ENCODE results near the gene SPRR2F.

SPRR2F gene

DNA sequence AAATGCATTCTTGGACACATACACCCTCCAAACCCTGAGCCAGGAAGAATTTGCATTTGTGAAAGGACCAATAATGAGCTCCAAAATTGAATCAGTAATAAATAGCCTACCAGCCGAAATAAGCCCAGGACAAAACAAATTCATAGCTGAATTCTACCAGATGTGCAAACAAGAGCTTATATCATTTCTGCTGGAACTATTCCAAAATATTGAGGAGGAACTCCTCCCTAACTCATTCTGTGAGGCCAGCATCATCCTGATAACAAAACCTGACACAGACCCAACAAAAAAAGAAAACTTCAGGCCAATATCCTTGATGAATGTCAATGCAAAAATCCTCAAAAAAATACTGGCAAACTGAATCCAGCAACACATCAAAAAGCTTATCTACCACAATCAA, 25.7 kb downstream of the SPRR2F start:
- no peaks in the 10 kb centered on the region for H3K79me2 ChIP-seq (ENCODE audit: insufficient read depth, low read length)
- H3K27me3 ChIP-seq (ENCODE audit: low read length), result no peaks in the 10 kb centered on the region
- no peak overlapping the region for H3K4me3 ChIP-seq (ENCODE audit: insufficient read depth, low read length, poor library complexity, severe bottlenecking)
- no peaks in the 10 kb centered on the region for H4K20me1 ChIP-seq (ENCODE audit: low read depth, low read length)
- H3K9ac ChIP-seq (ENCODE audit: low read length), result no peak overlapping the region
- H2AFZ ChIP-seq (ENCODE audit: low read depth, low read length, severe bottlenecking), result no peak overlapping the region
- H3K9me2 ChIP-seq (replicated peaks; ENCODE audit: insufficient read depth, low read length), result no peaks in the 10 kb centered on the region
- no peaks in the 10 kb centered on the region for H3K36me3 ChIP-seq (ENCODE audit: low read length)
- H3F3A ChIP-seq (ENCODE audit: insufficient read depth), result no peaks in the 10 kb centered on the region
- no peak overlapping the region for H3K4me2 ChIP-seq (ENCODE audit: low read depth, low read length, poor library complexity, severe bottlenecking)
- TF ChIP-seq, protein P1, sequence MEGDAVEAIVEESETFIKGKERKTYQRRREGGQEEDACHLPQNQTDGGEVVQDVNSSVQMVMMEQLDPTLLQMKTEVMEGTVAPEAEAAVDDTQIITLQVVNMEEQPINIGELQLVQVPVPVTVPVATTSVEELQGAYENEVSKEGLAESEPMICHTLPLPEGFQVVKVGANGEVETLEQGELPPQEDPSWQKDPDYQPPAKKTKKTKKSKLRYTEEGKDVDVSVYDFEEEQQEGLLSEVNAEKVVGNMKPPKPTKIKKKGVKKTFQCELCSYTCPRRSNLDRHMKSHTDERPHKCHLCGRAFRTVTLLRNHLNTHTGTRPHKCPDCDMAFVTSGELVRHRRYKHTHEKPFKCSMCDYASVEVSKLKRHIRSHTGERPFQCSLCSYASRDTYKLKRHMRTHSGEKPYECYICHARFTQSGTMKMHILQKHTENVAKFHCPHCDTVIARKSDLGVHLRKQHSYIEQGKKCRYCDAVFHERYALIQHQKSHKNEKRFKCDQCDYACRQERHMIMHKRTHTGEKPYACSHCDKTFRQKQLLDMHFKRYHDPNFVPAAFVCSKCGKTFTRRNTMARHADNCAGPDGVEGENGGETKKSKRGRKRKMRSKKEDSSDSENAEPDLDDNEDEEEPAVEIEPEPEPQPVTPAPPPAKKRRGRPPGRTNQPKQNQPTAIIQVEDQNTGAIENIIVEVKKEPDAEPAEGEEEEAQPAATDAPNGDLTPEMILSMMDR (IDR thresholded peaks at IDR 0.05; ENCODE audit: insufficient read depth, low read length, poor library complexity, severe bottlenecking), result no peak
- no peak for TF ChIP-seq EZH2phosphoT487 (conservative IDR thresholded peaks at IDR 0.05; ENCODE audit: low read length)
- no peak overlapping the region for H3K27ac ChIP-seq (ENCODE audit: low read depth, low read length)
- no peaks in the 10 kb centered on the region for H3K9me3 ChIP-seq (ENCODE audit: insufficient read depth, low read length)

DNA sequence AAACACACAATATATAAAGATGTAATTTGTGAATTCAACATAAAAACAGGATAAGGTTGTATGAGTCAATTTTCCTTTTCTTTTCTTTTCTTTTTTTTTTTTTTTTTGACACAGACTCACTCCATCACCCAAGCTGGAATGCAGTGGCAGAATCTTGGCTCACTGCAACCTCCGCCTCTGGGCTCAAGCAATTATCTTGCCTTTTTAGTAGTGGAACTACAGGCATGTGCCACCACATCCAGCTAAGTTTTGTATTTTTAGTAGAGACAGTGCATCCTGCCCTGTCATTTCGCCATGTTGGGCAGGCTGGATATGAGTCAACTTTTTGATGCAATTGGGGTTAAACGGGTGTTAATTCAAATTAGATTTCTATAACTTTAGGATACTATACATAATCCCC, 31.6 kb downstream of the SPRR2F start:
- no peak overlapping the region for H3K9ac ChIP-seq (ENCODE audit: low read length)
- no peaks in the 10 kb centered on the region for H3K36me3 ChIP-seq (ENCODE audit: low read length)
- no peaks in the 10 kb centered on the region for H4K20me1 ChIP-seq (ENCODE audit: low read depth, low read length)
- H3K4me3 ChIP-seq (ENCODE audit: insufficient read depth, low read length, poor library complexity, severe bottlenecking), result no peak overlapping the region
- no peak overlapping the region for H3K4me2 ChIP-seq (ENCODE audit: low read depth, low read length, poor library complexity, severe bottlenecking)
- TF ChIP-seq, protein P1 (IDR thresholded peaks at IDR 0.05; ENCODE audit: insufficient read depth, low read length, poor library complexity, severe bottlenecking), result no peak
- TF ChIP-seq EZH2phosphoT487 (conservative IDR thresholded peaks at IDR 0.05; ENCODE audit: low read length), result no peak
- no peaks in the 10 kb centered on the region for H3K9me2 ChIP-seq (replicated peaks; ENCODE audit: insufficient read depth, low read length)
- H3K79me2 ChIP-seq (ENCODE audit: insufficient read depth, low read length), result no peaks in the 10 kb centered on the region
- no peak overlapping the region for H3K27ac ChIP-seq (ENCODE audit: low read depth, low read length)
- H3F3A ChIP-seq (ENCODE audit: insufficient read depth), result no peaks in the 10 kb centered on the region
- H3K27me3 ChIP-seq (ENCODE audit: low read length), result no peaks in the 10 kb centered on the region
- H3K9me3 ChIP-seq (ENCODE audit: insufficient read depth, low read length), result no peaks in the 10 kb centered on the region
- no peak overlapping the region for H2AFZ ChIP-seq (ENCODE audit: low read depth, low read length, severe bottlenecking)

DNA sequence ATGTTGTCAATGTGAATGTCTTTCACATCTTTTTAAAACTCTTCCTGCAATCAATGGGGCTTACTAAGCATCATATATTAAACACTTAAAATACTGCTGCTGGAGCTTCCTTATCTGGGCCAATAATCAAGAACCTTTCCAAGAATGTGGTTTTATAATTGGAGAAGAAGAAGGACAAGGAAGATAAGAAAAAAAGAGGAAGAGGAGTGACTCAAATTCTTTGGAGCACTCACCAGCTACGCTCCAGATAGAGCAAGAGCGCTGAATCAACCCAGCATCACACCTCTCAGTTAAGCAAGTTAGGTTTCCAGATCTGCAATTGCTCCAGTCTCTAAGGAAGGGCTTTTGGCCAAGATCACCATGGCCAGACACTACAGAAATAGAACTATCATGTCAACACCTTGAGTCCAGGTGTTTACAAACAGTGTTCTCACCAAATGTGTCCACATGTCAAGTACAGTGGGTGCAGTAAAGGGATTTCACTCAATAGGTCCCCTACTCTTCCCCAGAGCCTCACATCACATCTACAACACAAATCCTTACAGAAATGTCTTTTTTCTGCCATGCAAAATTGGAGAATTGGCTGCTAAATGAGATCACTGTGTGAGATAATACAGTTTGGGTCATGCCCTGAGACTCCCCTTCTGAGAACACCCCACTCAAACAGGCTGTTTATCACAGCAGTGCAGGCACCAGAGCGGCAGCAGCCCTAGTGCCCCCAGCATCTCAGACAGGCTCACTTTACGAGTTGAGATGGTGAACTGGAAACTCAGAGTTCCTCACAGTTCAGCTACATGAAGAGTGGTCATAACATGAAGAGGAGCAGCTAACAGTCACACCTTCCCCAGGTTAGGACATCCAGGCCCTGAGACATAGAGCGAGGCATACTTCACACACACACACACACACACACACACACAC, 40.2 kb downstream of the SPRR2F start:
- Histone ChIP-seq H3K4me2 (ENCODE audit: low read depth, low read length, poor library complexity, severe bottlenecking) (no peak overlapping the region), H3K79me2 (ENCODE audit: insufficient read depth, low read length) (no peaks in the 10 kb centered on the region), H3K4me3 (ENCODE audit: insufficient read depth, low read length, poor library complexity, severe bottlenecking) (no peak overlapping the region), H3K27me3 (ENCODE audit: low read length) (no peaks in the 10 kb centered on the region), H4K20me1 (ENCODE audit: low read depth, low read length) (no peaks in the 10 kb centered on the region), H3K36me3 (ENCODE audit: low read length) (no peaks in the 10 kb centered on the region), H3K9me2 (replicated peaks; ENCODE audit: insufficient read depth, low read length) (no peaks in the 10 kb centered on the region), H2AFZ (ENCODE audit: low read depth, low read length, severe bottlenecking) (no peak overlapping the region), H3K9me3 (ENCODE audit: insufficient read depth, low read length) (no peaks in the 10 kb centered on the region), H3F3A (ENCODE audit: insufficient read depth) (no peaks in the 10 kb centered on the region), H3K9ac (ENCODE audit: low read length) (no peak overlapping the region), H3K27ac (ENCODE audit: low read depth, low read length) (no peak overlapping the region)
- TF ChIP-seq EZH2phosphoT487 (conservative IDR thresholded peaks at IDR 0.05; ENCODE audit: low read length), result no peak
- TF ChIP-seq, protein P1 (IDR thresholded peaks at IDR 0.05; ENCODE audit: insufficient read depth, low read length, poor library complexity, severe bottlenecking), result no peak
